ENCODE data around the gene RSF1.

RSF1 gene

DNA sequence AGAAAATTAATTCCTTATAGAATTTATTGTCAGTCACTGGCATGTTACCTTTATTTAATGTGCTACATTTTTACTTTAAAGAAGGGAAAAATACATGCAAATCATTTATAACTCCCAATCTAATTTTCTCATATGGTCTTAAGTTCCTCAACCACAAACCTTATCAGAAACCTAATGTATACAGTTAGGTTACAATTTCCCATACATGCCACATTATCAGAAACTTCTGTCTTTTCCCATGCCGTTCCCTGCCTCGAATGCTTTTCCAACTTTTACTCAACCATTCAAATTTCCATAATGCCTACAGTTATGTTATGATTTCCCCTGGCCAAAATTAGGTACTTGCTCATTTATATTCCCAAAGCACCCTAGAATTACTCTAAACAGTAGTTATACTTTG, 13.5 kb downstream of the RSF1 start:
- Histone ChIP-seq H3K4me3 (ENCODE audit: low read depth, low read length) (no peak overlapping the region), H3K27ac (ENCODE audit: extremely low read depth, low read depth, low read length) (no peak overlapping the region), H3K9me3 (ENCODE audit: control insufficient read depth, insufficient read depth, low read depth, low read length) (no peaks in the 10 kb centered on the region), H3K36me3 (ENCODE audit: control insufficient read depth in 2 of 2, insufficient read depth in 1 of 2, low read length in 2 of 2) (no peaks in the 10 kb centered on the region), H3K4me1 (ENCODE audit: control insufficient read depth, insufficient read depth, low read length) (no peaks in the 10 kb centered on the region; the same call in 1 of the 2 replicates)
- CTCF ChIA-PET, result interaction anchor here (0.7 kb wide), 1 partner anchor 19 kb away, joined by 3 read pairs; no protein-coding TSS in a partner anchor
- POLR2A ChIA-PET, result no interaction called here
- TF ChIP-seq ZNF585B (tag by site-specific recombination; IDR thresholded peaks at IDR 0.05) (no peak), ZNF157 (tag by site-specific recombination; IDR thresholded peaks at IDR 0.05) (no peak), GLI2 (tag by site-specific recombination; IDR thresholded peaks at IDR 0.05; ENCODE audit: borderline replicate concordance, low read depth) (no peak), SETDB1 (IDR thresholded peaks at IDR 0.05; ENCODE audit: insufficient read length, low read length) (no peak), ZNF19 (tag by site-specific recombination; IDR thresholded peaks at IDR 0.05; ENCODE audit: low read depth) (no peak), ZNF549 (tag by site-specific recombination; IDR thresholded peaks at IDR 0.05) (no peak), GLI4 (tag by site-specific recombination; IDR thresholded peaks at IDR 0.05) (no peak), EGR2 (tag by site-specific recombination; IDR thresholded peaks at IDR 0.05; ENCODE audit: low read depth) (no peak), ZNF169 (tag by site-specific recombination; IDR thresholded peaks at IDR 0.05) (no peak), ZNF394 (tag by site-specific recombination; IDR thresholded peaks at IDR 0.05; ENCODE audit: borderline replicate concordance) (no peak)
- TF ChIP-seq, protein P1, sequence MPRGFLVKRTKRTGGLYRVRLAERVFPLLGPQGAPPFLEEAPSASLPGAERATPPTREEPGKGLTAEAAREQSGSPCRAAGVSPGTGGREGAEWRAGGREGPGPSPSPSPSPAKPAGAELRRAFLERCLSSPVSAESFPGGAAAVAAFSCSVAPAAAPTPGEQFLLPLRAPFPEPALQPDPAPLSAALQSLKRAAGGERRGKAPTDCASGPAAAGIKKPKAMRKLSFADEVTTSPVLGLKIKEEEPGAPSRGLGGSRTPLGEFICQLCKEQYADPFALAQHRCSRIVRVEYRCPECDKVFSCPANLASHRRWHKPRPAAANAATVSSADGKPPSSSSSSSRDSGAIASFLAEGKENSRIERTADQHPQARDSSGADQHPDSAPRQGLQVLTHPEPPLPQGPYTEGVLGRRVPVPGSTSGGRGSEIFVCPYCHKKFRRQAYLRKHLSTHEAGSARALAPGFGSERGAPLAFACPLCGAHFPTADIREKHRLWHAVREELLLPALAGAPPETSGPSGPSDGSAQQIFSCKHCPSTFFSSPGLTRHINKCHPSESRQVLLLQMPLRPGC (tag by site-specific recombination; IDR thresholded peaks at IDR 0.05), result no peak
- TF ChIP-seq, protein P2, sequence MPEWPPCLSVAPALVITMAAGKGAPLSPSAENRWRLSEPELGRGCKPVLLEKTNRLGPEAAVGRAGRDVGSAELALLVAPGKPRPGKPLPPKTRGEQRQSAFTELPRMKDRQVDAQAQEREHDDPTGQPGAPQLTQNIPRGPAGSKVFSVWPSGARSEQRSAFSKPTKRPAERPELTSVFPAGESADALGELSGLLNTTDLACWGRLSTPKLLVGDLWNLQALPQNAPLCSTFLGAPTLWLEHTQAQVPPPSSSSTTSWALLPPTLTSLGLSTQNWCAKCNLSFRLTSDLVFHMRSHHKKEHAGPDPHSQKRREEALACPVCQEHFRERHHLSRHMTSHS (tag by site-specific recombination; IDR thresholded peaks at IDR 0.05), result no peak
- TF ChIP-seq, protein P3, sequence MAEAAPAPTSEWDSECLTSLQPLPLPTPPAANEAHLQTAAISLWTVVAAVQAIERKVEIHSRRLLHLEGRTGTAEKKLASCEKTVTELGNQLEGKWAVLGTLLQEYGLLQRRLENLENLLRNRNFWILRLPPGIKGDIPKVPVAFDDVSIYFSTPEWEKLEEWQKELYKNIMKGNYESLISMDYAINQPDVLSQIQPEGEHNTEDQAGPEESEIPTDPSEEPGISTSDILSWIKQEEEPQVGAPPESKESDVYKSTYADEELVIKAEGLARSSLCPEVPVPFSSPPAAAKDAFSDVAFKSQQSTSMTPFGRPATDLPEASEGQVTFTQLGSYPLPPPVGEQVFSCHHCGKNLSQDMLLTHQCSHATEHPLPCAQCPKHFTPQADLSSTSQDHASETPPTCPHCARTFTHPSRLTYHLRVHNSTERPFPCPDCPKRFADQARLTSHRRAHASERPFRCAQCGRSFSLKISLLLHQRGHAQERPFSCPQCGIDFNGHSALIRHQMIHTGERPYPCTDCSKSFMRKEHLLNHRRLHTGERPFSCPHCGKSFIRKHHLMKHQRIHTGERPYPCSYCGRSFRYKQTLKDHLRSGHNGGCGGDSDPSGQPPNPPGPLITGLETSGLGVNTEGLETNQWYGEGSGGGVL (tag by site-specific recombination; IDR thresholded peaks at IDR 0.05), result no peak
- TF ChIP-seq, protein P4, sequence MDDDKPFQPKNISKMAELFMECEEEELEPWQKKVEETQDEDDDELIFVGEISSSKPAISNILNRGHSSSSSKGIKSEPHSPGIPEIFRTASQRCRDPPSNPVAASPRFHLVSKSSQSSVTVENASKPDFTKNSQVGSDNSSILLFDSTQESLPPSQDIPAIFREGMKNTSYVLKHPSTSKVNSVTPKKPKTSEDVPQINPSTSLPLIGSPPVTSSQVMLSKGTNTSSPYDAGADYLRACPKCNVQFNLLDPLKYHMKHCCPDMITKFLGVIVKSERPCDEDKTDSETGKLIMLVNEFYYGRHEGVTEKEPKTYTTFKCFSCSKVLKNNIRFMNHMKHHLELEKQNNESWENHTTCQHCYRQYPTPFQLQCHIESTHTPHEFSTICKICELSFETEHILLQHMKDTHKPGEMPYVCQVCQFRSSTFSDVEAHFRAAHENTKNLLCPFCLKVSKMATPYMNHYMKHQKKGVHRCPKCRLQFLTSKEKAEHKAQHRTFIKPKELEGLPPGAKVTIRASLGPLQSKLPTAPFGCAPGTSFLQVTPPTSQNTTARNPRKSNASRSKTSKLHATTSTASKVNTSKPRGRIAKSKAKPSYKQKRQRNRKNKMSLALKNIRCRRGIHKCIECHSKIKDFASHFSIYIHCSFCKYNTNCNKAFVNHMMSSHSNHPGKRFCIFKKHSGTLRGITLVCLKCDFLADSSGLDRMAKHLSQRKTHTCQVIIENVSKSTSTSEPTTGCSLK (tag by site-specific recombination; IDR thresholded peaks at IDR 0.05), result no peak
- TF ChIP-seq, protein P5, sequence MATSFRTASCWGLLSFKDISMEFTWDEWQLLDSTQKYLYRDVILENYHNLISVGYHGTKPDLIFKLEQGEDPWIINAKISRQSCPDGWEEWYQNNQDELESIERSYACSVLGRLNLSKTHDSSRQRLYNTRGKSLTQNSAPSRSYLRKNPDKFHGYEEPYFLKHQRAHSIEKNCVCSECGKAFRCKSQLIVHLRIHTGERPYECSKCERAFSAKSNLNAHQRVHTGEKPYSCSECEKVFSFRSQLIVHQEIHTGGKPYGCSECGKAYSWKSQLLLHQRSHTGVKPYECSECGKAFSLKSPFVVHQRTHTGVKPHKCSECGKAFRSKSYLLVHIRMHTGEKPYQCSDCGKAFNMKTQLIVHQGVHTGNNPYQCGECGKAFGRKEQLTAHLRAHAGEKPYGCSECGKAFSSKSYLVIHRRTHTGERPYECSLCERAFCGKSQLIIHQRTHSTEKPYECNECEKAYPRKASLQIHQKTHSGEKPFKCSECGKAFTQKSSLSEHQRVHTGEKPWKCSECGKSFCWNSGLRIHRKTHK (tag by site-specific recombination; IDR thresholded peaks at IDR 0.05), result no peak
- TF ChIP-seq, protein P6, sequence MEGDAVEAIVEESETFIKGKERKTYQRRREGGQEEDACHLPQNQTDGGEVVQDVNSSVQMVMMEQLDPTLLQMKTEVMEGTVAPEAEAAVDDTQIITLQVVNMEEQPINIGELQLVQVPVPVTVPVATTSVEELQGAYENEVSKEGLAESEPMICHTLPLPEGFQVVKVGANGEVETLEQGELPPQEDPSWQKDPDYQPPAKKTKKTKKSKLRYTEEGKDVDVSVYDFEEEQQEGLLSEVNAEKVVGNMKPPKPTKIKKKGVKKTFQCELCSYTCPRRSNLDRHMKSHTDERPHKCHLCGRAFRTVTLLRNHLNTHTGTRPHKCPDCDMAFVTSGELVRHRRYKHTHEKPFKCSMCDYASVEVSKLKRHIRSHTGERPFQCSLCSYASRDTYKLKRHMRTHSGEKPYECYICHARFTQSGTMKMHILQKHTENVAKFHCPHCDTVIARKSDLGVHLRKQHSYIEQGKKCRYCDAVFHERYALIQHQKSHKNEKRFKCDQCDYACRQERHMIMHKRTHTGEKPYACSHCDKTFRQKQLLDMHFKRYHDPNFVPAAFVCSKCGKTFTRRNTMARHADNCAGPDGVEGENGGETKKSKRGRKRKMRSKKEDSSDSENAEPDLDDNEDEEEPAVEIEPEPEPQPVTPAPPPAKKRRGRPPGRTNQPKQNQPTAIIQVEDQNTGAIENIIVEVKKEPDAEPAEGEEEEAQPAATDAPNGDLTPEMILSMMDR (tag by site-specific recombination; IDR thresholded peaks at IDR 0.05), result no peak

Measured in HEK293 (cell line).